GM19463 (cell line): Measurements from ENCODE around the gene TFB1M.
"Not testable (repeated sequence)": the region's sequence is repeated elsewhere in the genome, so short reads cannot be mapped to it uniquely, and the experiment has no call there.

Experiments used
- ATAC-seq: cut with Tn5 transposase; IDR thresholded peaks from one replicate; pipeline ENCODE4 v1.9.1; 2021; ENCODE audit warnings: mild to moderate bottlenecking, moderate library complexity; ENCODE audit not compliant: unreplicated experiment

TFB1M gene

GRCh38 chr6:155306958-155307357 is 7.3 kb downstream of the TFB1M start:
- ATAC-seq: no peak

GRCh38 chr6:155303361-155303870 is 10.9 kb downstream of the TFB1M start:
- ATAC-seq: no peak

DNA sequence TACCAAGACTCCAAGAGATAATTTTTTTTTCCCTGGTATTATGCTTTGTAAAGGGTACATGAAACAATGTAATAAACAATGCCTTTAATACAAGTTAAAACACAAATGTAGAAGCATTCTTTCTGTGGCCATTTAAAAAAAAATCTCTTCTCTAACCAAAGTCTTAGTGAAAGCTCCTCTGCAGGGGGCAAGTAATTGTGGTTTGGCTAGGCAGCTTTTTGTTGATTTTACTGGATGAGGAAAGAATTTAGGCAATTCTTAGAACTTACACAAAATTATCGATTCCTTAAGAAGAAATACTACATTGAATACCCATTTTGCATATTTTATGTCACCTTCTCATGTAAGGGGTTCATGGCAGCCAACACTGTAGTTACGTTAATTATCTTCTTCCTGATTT is 12.4 kb downstream of the TFB1M start:
- no peak for ATAC-seq

- no peak for ATAC-seq
Measured at GRCh38 chr6:155297669-155298068, 16.6 kb downstream of the TFB1M start.

GRCh38 chr6:155292711-155293110 is 21.6 kb downstream of the TFB1M start:
- ATAC-seq: no peak

DNA sequence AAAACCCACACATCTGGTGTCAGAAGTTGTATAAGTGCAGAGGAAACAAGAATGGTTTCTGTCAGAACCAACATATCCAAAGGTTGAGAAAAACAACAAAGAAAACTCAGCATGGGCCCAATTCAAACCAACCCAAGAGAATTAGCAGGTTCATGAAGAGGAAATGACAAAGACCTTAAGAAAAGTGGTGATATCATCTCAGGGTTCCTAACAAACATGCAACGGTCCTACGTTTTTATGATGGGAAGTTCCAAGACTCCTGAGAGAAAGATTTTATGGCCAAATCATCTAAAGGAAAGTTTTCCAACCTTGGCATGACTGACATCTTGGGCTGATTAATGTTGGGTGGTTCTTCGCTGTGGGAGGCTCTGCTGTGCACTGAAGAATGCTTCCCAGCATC is 23.0 kb downstream of the TFB1M start:
- no peak for ATAC-seq

DNA sequence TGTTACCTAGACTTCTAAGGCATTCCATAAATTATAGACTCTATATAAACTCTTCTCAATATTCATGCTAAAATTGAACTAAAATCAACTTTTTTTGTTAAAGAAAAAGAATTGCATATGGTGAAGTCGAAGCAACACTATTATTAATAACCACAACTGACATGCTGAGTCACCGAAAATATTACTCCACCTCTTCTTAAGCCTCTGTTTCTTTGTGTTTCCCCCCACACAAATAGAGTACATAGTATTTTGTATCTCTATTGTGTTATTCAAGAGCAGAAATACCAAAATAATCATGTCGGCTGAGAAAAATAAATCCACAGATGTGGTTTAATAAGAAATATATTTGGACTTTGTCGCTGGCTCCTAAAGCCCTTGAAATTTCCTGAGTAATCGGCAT is 23.8 kb downstream of the TFB1M start:
- no peak for ATAC-seq

GRCh38 chr6:155287762-155288161 is 26.5 kb downstream of the TFB1M start:
- ATAC-seq: no peak

DNA sequence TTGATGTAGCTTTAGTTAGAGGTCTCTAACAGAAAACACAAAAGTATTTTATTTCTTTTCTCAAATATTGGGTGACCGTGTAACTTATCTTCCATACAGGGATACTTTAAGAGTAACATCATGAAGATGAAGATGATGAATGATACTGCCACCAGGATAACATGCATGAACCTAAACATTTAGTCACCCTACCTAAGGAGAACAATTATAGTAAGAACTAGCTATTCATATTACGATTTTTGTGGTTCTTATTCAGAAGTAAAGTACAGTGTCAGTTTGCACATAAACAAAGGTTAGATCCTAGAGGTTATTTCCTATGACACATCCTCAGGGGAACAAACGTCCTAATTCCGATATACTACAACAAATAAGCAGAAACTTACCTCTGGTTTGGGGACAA is 29.5 kb downstream of the TFB1M start:
- ATAC-seq: no peak

GRCh38 chr6:155278319-155279049 is 35.8 kb downstream of the TFB1M start:
- no peak for ATAC-seq

DNA sequence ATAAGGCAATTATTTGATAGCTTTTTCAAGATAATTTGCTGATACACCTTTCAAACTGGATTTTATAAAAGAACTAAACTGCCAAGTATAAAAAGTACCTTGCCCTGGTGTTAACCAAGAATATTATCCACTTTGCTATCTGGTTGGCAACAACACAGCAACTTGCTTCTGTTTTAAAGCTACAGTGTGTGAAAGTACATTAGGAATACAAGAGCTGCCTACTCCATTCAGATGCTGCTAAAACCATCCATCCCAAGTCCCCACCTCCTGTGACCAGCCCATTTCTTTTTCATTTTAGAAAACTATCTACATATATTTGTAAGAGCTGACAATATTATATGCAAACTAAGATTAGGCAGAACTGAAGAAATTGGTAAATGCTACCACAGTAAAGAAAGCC is 37.6 kb downstream of the TFB1M start:
- no peak for ATAC-seq

GRCh38 chr6:155275808-155276480 is 38.3 kb downstream of the TFB1M start:
- no peak for ATAC-seq

- ATAC-seq: no peak
Measured at GRCh38 chr6:155274533-155274932, 39.8 kb downstream of the TFB1M start.

DNA sequence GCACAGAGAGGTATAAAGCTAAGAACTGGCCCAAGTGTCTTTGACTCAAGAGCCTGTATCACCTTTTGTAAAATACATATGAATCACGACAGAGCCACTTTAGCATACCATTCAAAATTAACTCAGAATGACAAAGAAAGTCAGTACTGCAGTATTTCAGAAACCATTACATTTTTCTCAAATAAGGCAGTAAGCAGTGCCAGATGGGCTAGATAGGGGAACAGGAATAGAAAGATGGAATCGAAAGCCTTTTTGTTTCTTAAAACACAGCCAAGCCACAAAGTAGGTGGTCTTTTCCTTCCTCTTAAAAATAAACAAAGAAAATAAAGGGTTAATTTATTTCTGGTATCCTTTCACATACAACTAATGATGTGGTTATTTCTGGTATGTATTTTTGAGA is 40.2 kb downstream of the TFB1M start:
- no peak for ATAC-seq

- no peak for ATAC-seq
Measured at GRCh38 chr6:155273431-155273830, 40.9 kb downstream of the TFB1M start.

DNA sequence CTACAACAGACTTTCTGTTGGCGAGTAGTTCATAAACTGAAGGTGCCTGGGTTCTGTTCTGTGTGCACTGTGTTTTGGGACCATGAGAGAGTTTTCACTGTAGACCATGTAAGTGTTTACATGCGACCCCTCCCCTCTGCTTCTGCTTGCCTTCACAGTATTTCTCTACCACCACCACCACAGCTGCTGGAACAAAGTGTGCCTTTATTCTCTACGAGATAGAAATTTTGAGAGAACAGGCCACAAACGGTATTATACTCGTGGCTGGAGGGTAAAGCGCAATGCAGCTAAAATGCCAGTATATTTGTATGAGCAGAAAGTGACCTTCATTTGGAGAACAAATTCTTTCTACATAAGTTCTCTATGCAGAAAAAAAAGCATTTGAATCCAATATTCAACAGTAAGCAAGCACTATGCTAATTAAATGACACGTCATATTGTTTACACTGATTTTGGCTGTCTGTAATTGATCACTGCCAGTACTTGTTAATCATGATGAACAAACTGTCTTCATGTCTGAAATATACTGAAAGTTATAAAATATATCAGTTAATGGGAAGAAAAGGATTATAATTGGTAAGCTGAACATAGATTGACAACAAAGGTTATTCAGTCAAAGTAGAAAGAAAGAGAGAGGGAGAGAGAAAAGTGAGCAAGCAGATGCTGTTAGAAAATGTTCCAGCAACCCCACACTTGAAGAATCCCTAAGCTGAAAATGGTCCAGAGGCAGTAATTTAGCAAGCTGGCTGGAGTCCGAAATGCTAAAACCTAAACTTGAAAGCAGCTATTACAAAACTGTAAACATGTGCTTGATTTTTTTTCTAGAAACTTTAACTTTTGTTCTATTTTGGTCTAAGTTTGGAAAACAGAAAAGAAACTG is 41.7 kb downstream of the TFB1M start:
- no peak for ATAC-seq

GRCh38 chr6:155271145-155271544 is 43.1 kb downstream of the TFB1M start:
- ATAC-seq: no peak

DNA sequence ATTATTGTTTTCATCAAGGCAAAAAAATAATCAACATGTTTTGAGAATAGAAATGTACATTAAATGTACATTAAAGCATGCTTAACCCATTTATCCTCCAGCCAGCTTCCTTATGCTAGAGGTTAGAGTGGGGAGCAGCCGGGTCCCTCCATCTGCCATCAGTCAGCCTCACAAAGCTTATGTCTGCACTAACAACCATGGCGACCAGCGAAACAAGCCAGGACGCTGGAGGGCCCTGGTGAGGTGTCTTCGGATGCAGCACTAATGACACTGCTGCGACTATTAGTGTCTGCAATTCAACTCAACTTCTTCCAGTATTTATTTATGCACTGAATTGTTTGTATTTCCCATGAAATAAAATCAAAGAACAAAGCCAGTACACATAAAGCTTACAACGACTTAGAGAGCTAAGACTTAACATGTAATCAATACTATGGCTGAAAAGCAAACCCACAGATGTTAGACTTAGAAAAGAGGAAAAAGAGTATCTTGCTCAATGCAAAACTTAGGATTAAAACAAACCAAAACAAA is 43.7 kb downstream of the TFB1M start:
- no peak for ATAC-seq

GRCh38 chr6:155269765-155270164 is 44.5 kb downstream of the TFB1M start:
- no peak for ATAC-seq

GRCh38 chr6:155268088-155268867 is 46.0 kb downstream of the TFB1M start:
- not testable (repeated sequence) for ATAC-seq
